GM12878 (cell line): ENCODE measurements around the gene EIF4B. TPM values are rescaled to one million over a fixed set of nuclear protein-coding genes. Genes with fewer than 3 reads are reported as not detected.

Experiments
- ATAC-seq: fragments of 200-7000 bp; cut with Tn5 transposase; 3 replicates; pipeline ENCODE4 v1.9.1; 2020; ENCODE audit warnings: mild to moderate bottlenecking, moderate library complexity
- BruUV-seq: library from RNA; stranded (reverse); fragments of 400-500 nt; replicated peaks from 2 replicates; lab custom pipeline; 2021; lab: Mats Ljungman, UMichigan
- CTCF ChIA-PET: fragments of 300-600 bp; sonication (Branson Sonifier 250); formaldehyde crosslinking; extraction: SDS; loops from one replicate; lab custom pipeline; 2021; ENCODE audit warnings: inconsistent platforms; lab: Yijun Ruan, JAX
- POLR2A ChIA-PET: fragments of 350-600 bp; formaldehyde crosslinking; extraction: SDS; loops from one replicate; lab custom pipeline; 2021; ENCODE audit warnings: inconsistent platforms; lab: Charles Lee
- RAD21 ChIA-PET: fragments of 300-600 bp; sonication (Branson Sonifier 250); formaldehyde crosslinking; loops from one replicate; lab custom pipeline; 2023; ENCODE audit warnings: antibody characterized with exemption; ENCODE audit not compliant: unreplicated experiment; lab: Charles Lee
- SMC1A ChIA-PET: fragments of 300-600 bp; sonication (Branson Sonifier 250); formaldehyde crosslinking; loops from one replicate; lab custom pipeline; 2023; ENCODE audit not compliant: unreplicated experiment, uncharacterized antibody; lab: Charles Lee
- DNase-seq: peaks from one replicate; pipeline ENCODE4 v3.0.0-alpha.2; 2011; ENCODE audit warnings: low read depth, low spot score
- FAIRE-seq: peaks from 3 replicates; lab custom pipeline; 2011; peaks lifted over from hg19 to GRCh38; lab: Jason Lieb, UNC
- H2AFZ ChIP-seq: 2 replicates; pipeline ENCODE4 v1.6.0; 2011; ENCODE audit warnings: low read depth, low read length, control low read depth; ENCODE audit not compliant: control insufficient read depth
- H3K27ac ChIP-seq: 2 replicates; pipeline ENCODE4 v1.5.1; 2011; ENCODE audit warnings: control low read depth; ENCODE audit not compliant: control insufficient read depth, insufficient read depth
- H3K27me3 ChIP-seq, 2 experiments: replicated peaks in 1 of 2; 2 replicates each; pipeline versions ENCODE4 v1.6.0 to v1.6.1; 2011; ENCODE audit warnings: low read length in 1 of 2; ENCODE audit not compliant: control insufficient read depth in 2 of 2, insufficient read depth in 2 of 2
- H3K36me3 ChIP-seq, 2 experiments: 2 replicates each; pipeline ENCODE4 v1.5.1; 2011; ENCODE audit warnings: low read length in 1 of 2; ENCODE audit not compliant: control insufficient read depth in 2 of 2, insufficient read depth in 2 of 2
- H3K4me1 ChIP-seq: 2 replicates; pipeline ENCODE4 v1.6.1; 2011; ENCODE audit warnings: mild to moderate bottlenecking, low read length, moderate library complexity, mixed read lengths; ENCODE audit not compliant: control insufficient read depth, insufficient read depth
- H3K4me2 ChIP-seq: 2 replicates; pipeline ENCODE4 v1.6.0; 2011; ENCODE audit warnings: control low read depth; ENCODE audit not compliant: control insufficient read depth, insufficient read depth
- H3K4me3 ChIP-seq: fragments of 200-600 bp; sonication (generic); 2 replicates; pipeline ENCODE4 v1.5.1; 2016
- H3K79me2 ChIP-seq: 2 replicates; pipeline ENCODE4 v1.6.0; 2011; ENCODE audit warnings: low read length; ENCODE audit not compliant: control insufficient read depth, insufficient read depth
- H3K9ac ChIP-seq: 2 replicates; pipeline ENCODE4 v1.8.0; 2011; ENCODE audit warnings: low read length, control low read depth, mixed read lengths; ENCODE audit not compliant: control insufficient read depth, insufficient read depth
- H3K9me3 ChIP-seq: replicated peaks from 3 replicates; pipeline ENCODE4 v1.5.1; 2011; ENCODE audit warnings: mild to moderate bottlenecking, low read length; ENCODE audit not compliant: control insufficient read depth, insufficient read depth
- H4K20me1 ChIP-seq: 2 replicates; pipeline ENCODE4 v1.6.0; 2011; ENCODE audit not compliant: control insufficient read depth, insufficient read depth
- CHD2 ChIP-seq: IDR thresholded peaks from 2 replicates; pipeline ENCODE4 v1.6.1; 2011; ENCODE audit warnings: low read depth, low read length, improper control_type of control experiment, borderline replicate concordance
- TARDBP ChIP-seq: IDR thresholded peaks from 2 replicates; pipeline ENCODE4 v1.6.1; 2016; ENCODE audit warnings: borderline replicate concordance
- ZSCAN29 ChIP-seq: fragments of 450-650 bp; IDR thresholded peaks from 2 replicates; pipeline ENCODE4 v1.6.1; 2017; ENCODE audit warnings: mild to moderate bottlenecking, moderate library complexity
- WGBS: methylation state at CpG from one replicate; pipeline ENCODE4 v1.1.6; 2016; ENCODE audit warnings: low lambda C conversion rate; ENCODE audit not compliant: insufficient replicate concordance, insufficient coverage; ENCODE audit errors: missing lambda C conversion rate; 5-methylcytosine and 5-hydroxymethylcytosine counted together
- in situ Hi-C: fragments of 300-500 bp; cut with MboI; formaldehyde crosslinking; loops from 9 replicates; pipeline ENCODE4 v1.14.3; 2018; ENCODE audit warnings: mixed read lengths
- intact Hi-C: fragments of 100-400 bp; cut with micrococcal nuclease; formaldehyde crosslinking; loops from one replicate; pipeline ENCODE4 v1.14.2; 2022; ENCODE audit not compliant: unreplicated experiment
- polyA plus RNA-seq, 11 experiments: library from polyadenylated mRNA; depleted of rRNA in 4 of 11; unstranded in 6 of 11; stranded (reverse) in 5 of 11; fragments of >200 nt; fragmentation: Nextera tagmentation in 4 of 11; fragmentation: Illumina TruSeq in 1 of 11; extraction: Ambion mirVana in 4 of 11; extraction: Trizol in 1 of 11; gene quantifications; 1 replicate in 1 of 11; 2 replicates in 10 of 11; pipeline versions ENCODE4 v1.2.1 to v1.2.3, GENCODE V29; 2011 to 2016; ENCODE audit warnings: inconsistent platforms in 2 of 11, missing spikeins in 2 of 11, low read depth in 1 of 11
- total RNA-seq, 4 experiments: library from RNA; depleted of rRNA in 3 of 4; stranded (reverse); fragments of >200 nt in 3 of 4; fragmentation: Illumina TruSeq in 1 of 4; extraction: Trizol in 1 of 4; gene quantifications; 2 replicates each; pipeline versions ENCODE4 v1.2.1 to v1.2.3, GENCODE V29; 2013 to 2021
- TF ChIP-seq, protein P1 (sequence below): fragments of 450-650 bp; IDR thresholded peaks from 2 replicates; pipeline ENCODE4 v1.6.1; 2017; ENCODE audit warnings: mild to moderate bottlenecking, moderate library complexity
- TF ChIP-seq, protein P2 (sequence below): fragments of 450-650 bp; formaldehyde crosslinking; IDR thresholded peaks from 2 replicates; pipeline ENCODE4 v1.5.0; 2022; ENCODE audit warnings: mild to moderate bottlenecking, missing genetic modification characterization
- TF ChIP-seq, protein P3 (sequence below): fragments of 450-650 bp; IDR thresholded peaks from 2 replicates; pipeline ENCODE4 v1.6.1; 2016; ENCODE audit warnings: mild to moderate bottlenecking
- TF ChIP-seq, protein P4 (sequence below), 3 experiments: IDR thresholded peaks in 2 of 3; conservative IDR thresholded peaks in 1 of 3; 2 replicates each; pipeline ENCODE4 v1.5.1; 2011; ENCODE audit warnings: low read depth in 3 of 3, low read length in 3 of 3, mild to moderate bottlenecking in 3 of 3, control low read depth in 2 of 3, moderate library complexity in 2 of 3, inconsistent platforms in 1 of 3, mixed read lengths in 1 of 3; ENCODE audit not compliant: control insufficient read depth in 2 of 3, insufficient read depth in 1 of 3; ENCODE audit errors: extremely low read depth in 1 of 3

Gene EIF4B
- total and polyA plus RNA-seq, 10 of the 15 experiments (the other 5 are each of a cell fraction or from before 2014, with no cell fraction given) = 123 to 752 (median 431) TPM

DNA sequence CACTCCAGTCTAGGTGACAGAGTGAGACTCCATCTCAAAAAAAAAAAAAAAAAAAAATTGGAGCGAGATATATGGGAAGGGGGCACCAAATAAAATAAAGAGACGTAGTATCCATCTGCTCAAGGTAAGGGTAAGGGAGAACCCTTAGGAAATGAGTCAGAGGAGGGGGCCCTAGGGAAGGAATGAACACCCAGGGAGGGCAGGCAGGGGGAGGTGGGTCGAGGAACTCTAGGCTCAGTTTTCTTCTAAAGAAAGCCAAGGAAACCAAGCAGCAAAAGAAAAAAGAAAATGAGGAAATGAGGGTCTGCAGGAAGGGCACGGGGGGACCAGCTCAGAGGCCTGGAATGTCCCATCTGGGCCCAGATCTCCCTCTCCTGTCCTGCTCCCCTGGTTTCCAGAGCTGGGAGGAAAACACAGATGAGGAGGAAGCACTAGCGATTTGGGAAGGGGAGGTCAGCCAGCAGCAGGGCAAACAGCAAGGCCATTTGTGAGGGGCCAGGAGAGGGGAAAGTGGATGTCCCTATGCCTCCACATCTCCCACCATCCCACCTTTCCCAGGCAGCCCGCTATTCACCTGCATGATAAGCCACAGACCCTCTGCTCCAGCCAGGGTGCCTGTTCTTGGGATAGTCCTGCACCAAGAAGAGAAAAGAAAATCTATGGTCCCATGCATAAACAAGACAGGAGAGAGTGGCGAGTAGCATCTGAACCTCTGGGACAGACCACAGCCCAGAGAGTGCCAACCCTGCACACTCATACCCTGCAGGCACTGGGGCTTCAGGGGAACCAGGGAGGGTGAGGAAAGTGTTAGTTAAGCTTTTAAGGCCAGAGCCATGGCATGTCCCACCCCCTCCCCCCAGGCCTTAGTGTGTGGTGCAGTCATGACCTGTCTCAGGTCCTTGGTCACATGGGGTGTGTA is 61.1 kb downstream of the EIF4B start:
- no peaks in the 10 kb centered on the region for H3K9me3 ChIP-seq
- DNase-seq (no peak), FAIRE-seq (no peak), ATAC-seq (peak; percentile 14; the same call in 2 of the 3 replicates)
- no peaks in the 10 kb centered on the region for H3K4me1 ChIP-seq
- no peak overlapping the region for H3K27ac ChIP-seq
- in situ Hi-C loops = no loop called here
- no peaks in the 10 kb centered on the region for H3K79me2 ChIP-seq
- no peak overlapping the region for H2AFZ ChIP-seq
- H3K4me3 ChIP-seq = no peak overlapping the region
- H3K9ac ChIP-seq = no peak overlapping the region
- peaks cover 6 to 7% of the 10 kb centered on the region in 2 experiments; a peak in 3 of 4 replicates for H3K36me3 ChIP-seq
- 85% methylated on average over 7 of the region's 7 CpGs for WGBS
- ChIA-PET RAD21 (interaction anchor here (0.7 to 4.5 kb wide), 6 partner anchors 11 to 254 kb away, joined by 3 to 84 read pairs (median 22); partner anchors contain the start of genes AAAS, IGFBP6, SOAT2 and SPRYD3), SMC1A (interaction anchor here (0.7 to 7.8 kb wide), 6 partner anchors 10 to 278 kb away, joined by 3 to 126 read pairs (median 3); partner anchors contain the start of gene SOAT2), POLR2A (interaction anchor here (2.6 kb wide), 1 partner anchor 12 kb away, joined by 7 read pairs; the partner anchor contains the start of gene SPRYD3), CTCF (interaction anchor here (0.9 to 12.1 kb wide), 18 partner anchors 12 to 285 kb away, joined by 3 to 355 read pairs (median 12); partner anchors contain the start of genes AAAS, ESPL1, IGFBP6 and SOAT2)
- no TSS peak for BruUV-seq
- no peaks in the 10 kb centered on the region; the same call in 1 of the 2 replicates for H4K20me1 ChIP-seq
- H3K27me3 ChIP-seq = no peaks in the 10 kb centered on the region
- no peak overlapping the region for H3K4me2 ChIP-seq
- intact Hi-C loops = loop anchor here (5.0 kb wide), 1 partner anchor 90 kb away; no protein-coding TSS in a partner anchor
- TF ChIP-seq, protein P1, sequence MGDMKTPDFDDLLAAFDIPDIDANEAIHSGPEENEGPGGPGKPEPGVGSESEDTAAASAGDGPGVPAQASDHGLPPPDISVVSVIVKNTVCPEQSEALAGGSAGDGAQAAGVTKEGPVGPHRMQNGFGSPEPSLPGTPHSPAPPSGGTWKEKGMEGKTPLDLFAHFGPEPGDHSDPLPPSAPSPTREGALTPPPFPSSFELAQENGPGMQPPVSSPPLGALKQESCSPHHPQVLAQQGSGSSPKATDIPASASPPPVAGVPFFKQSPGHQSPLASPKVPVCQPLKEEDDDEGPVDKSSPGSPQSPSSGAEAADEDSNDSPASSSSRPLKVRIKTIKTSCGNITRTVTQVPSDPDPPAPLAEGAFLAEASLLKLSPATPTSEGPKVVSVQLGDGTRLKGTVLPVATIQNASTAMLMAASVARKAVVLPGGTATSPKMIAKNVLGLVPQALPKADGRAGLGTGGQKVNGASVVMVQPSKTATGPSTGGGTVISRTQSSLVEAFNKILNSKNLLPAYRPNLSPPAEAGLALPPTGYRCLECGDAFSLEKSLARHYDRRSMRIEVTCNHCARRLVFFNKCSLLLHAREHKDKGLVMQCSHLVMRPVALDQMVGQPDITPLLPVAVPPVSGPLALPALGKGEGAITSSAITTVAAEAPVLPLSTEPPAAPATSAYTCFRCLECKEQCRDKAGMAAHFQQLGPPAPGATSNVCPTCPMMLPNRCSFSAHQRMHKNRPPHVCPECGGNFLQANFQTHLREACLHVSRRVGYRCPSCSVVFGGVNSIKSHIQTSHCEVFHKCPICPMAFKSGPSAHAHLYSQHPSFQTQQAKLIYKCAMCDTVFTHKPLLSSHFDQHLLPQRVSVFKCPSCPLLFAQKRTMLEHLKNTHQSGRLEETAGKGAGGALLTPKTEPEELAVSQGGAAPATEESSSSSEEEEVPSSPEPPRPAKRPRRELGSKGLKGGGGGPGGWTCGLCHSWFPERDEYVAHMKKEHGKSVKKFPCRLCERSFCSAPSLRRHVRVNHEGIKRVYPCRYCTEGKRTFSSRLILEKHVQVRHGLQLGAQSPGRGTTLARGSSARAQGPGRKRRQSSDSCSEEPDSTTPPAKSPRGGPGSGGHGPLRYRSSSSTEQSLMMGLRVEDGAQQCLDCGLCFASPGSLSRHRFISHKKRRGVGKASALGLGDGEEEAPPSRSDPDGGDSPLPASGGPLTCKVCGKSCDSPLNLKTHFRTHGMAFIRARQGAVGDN = no peak
- TF ChIP-seq CHD2 (no peak), TARDBP (no peak), ZSCAN29 (no peak)
- TF ChIP-seq, protein P2, sequence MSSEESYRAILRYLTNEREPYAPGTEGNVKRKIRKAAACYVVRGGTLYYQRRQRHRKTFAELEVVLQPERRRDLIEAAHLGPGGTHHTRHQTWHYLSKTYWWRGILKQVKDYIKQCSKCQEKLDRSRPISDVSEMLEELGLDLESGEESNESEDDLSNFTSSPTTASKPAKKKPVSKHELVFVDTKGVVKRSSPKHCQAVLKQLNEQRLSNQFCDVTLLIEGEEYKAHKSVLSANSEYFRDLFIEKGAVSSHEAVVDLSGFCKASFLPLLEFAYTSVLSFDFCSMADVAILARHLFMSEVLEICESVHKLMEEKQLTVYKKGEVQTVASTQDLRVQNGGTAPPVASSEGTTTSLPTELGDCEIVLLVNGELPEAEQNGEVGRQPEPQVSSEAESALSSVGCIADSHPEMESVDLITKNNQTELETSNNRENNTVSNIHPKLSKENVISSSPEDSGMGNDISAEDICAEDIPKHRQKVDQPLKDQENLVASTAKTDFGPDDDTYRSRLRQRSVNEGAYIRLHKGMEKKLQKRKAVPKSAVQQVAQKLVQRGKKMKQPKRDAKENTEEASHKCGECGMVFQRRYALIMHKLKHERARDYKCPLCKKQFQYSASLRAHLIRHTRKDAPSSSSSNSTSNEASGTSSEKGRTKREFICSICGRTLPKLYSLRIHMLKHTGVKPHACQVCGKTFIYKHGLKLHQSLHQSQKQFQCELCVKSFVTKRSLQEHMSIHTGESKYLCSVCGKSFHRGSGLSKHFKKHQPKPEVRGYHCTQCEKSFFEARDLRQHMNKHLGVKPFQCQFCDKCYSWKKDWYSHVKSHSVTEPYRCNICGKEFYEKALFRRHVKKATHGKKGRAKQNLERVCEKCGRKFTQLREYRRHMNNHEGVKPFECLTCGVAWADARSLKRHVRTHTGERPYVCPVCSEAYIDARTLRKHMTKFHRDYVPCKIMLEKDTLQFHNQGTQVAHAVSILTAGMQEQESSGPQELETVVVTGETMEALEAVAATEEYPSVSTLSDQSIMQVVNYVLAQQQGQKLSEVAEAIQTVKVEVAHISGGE (CRISPR knock-in tag) = no peak
- TF ChIP-seq, protein P3, sequence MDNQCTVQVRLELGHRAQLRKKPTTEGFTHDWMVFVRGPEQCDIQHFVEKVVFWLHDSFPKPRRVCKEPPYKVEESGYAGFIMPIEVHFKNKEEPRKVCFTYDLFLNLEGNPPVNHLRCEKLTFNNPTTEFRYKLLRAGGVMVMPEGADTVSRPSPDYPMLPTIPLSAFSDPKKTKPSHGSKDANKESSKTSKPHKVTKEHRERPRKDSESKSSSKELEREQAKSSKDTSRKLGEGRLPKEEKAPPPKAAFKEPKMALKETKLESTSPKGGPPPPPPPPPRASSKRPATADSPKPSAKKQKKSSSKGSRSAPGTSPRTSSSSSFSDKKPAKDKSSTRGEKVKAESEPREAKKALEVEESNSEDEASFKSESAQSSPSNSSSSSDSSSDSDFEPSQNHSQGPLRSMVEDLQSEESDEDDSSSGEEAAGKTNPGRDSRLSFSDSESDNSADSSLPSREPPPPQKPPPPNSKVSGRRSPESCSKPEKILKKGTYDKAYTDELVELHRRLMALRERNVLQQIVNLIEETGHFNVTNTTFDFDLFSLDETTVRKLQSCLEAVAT = no peak
- TF ChIP-seq, protein P4, sequence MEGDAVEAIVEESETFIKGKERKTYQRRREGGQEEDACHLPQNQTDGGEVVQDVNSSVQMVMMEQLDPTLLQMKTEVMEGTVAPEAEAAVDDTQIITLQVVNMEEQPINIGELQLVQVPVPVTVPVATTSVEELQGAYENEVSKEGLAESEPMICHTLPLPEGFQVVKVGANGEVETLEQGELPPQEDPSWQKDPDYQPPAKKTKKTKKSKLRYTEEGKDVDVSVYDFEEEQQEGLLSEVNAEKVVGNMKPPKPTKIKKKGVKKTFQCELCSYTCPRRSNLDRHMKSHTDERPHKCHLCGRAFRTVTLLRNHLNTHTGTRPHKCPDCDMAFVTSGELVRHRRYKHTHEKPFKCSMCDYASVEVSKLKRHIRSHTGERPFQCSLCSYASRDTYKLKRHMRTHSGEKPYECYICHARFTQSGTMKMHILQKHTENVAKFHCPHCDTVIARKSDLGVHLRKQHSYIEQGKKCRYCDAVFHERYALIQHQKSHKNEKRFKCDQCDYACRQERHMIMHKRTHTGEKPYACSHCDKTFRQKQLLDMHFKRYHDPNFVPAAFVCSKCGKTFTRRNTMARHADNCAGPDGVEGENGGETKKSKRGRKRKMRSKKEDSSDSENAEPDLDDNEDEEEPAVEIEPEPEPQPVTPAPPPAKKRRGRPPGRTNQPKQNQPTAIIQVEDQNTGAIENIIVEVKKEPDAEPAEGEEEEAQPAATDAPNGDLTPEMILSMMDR (IDR thresholded peaks at IDR 0.05 in 2 of 3, conservative IDR thresholded peaks at IDR 0.05 in 1 of 3; ENCODE audit: control insufficient read depth in 2 of 3, extremely low read depth in 1 of 3, insufficient read depth in 1 of 3, low read depth in 3 of 3, low read length in 3 of 3) = no peak
